Measurements from ENCODE around the gene REEP5.
A peak's percentile ranks its signal among the peaks of the same experiment; 100 is the strongest.
"Not testable (repeated sequence)": the region's sequence is repeated elsewhere in the genome, so short reads cannot be mapped to it uniquely, and the experiment has no call there.

Gene REEP5

GRCh38 chr5:112931473-112931872, 9.4 kb upstream of the REEP5 start:
- DNase-seq, result no peak

GRCh38 chr5:112930082-112930344, 8.0 kb upstream of the REEP5 start:
- peak; percentile 64 for DNase-seq

- peak; percentile 22 for DNase-seq
These were observed 7.5 kb upstream of the REEP5 start for GRCh38 chr5:112929336-112930081.

GRCh38 chr5:112923988-112924387, 2.0 kb upstream of the REEP5 start:
- DNase-seq, result no peak

- peak; percentile 60 for DNase-seq
These were observed 1.3 kb upstream of the REEP5 start for GRCh38 chr5:112923148-112923917.

GRCh38 chr5:112921026-112921832, 798 bp downstream of the REEP5 start:
- DNase-seq, result peak; percentile 56

- no peak for DNase-seq
These were observed 2.1 kb downstream of the REEP5 start for GRCh38 chr5:112919972-112920371.

- DNase-seq, result no peak
These were observed 3.3 kb downstream of the REEP5 start for GRCh38 chr5:112918679-112919078.

GRCh38 chr5:112918136-112918535, 3.9 kb downstream of the REEP5 start:
- DNase-seq, result no peak

- DNase-seq, result peak; percentile 24
These were observed 4.5 kb downstream of the REEP5 start for GRCh38 chr5:112917453-112917995.

- peak; percentile 12 for DNase-seq
These were observed 6.2 kb downstream of the REEP5 start for GRCh38 chr5:112915831-112916230.

- DNase-seq, result no peak
These were observed 7.4 kb downstream of the REEP5 start for GRCh38 chr5:112914584-112914983.

- no peak for DNase-seq
These were observed 11.5 kb downstream of the REEP5 start for GRCh38 chr5:112910529-112910928.

GRCh38 chr5:112908854-112909253, 13.2 kb downstream of the REEP5 start:
- DNase-seq, result no peak

GRCh38 chr5:112907166-112907631, 14.8 kb downstream of the REEP5 start:
- no peak for DNase-seq

- no peak for DNase-seq
These were observed 15.4 kb downstream of the REEP5 start for GRCh38 chr5:112906637-112907036.

- DNase-seq, result not testable (repeated sequence)
These were observed 17.0 kb downstream of the REEP5 start for GRCh38 chr5:112904996-112905395.

- DNase-seq, result no peak
These were observed 19.5 kb downstream of the REEP5 start for GRCh38 chr5:112902561-112902960.

GRCh38 chr5:112895682-112896081, 26.3 kb downstream of the REEP5 start:
- DNase-seq, result no peak

- no peak for DNase-seq
These were observed 29.3 kb downstream of the REEP5 start for GRCh38 chr5:112892776-112893175.

GRCh38 chr5:112892066-112892465, 30.0 kb downstream of the REEP5 start:
- DNase-seq, result not testable (repeated sequence)

- DNase-seq, result peak; percentile 16
These were observed 35.1 kb downstream of the REEP5 start for GRCh38 chr5:112886975-112887374.

GRCh38 chr5:112885001-112885400, 37.0 kb downstream of the REEP5 start:
- no peak for DNase-seq

Measured in CD4-positive, alpha-beta T cell treated with Interleukin-21 for 1 hour (primary cell).